GM19397 (cell line): Measurements from ENCODE around the gene CDC42EP3.

Experiments
- ATAC-seq: cut with Tn5 transposase; IDR thresholded peaks from one replicate; pipeline ENCODE4 v1.9.1; 2021; ENCODE audit warnings: mild to moderate bottlenecking, moderate library complexity; ENCODE audit not compliant: unreplicated experiment

Gene CDC42EP3

GRCh38 chr2:37656512-37657423 lies 14.7 kb downstream of the CDC42EP3 start:
- ATAC-seq = no peak

- peak; percentile 77 for ATAC-seq
Measured at GRCh38 chr2:37654932-37655841, 16.3 kb downstream of the CDC42EP3 start.

GRCh38 chr2:37654419-37654818 lies 17.0 kb downstream of the CDC42EP3 start:
- no peak for ATAC-seq

DNA sequence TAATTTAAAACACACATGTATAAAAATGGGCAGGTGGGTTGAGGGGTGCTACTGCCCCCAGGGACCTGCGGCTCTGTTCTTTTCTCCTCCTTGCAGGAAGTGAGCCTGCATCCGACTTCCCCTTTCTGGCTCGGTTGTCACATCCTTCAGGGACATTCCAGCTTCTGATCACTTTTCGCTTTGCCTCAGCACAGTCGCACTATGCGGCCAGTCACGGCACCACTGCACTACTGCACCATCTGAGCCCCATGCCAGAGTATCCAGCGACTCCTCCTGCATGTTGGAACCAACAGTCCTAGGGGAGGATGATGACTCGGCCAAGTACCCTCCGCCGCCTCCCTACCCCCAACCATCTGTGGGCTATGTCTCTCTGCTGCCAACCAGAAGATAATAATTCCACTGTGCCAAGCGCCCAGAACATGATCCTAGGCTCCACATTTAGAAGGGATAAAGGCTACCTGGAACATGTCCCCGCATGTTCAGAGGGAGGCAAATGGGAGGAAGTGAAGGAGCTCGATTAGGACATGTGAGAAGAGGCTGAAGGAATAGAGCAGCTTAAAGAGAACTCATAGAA lies 17.6 kb downstream of the CDC42EP3 start:
- peak; percentile 40 for ATAC-seq

DNA sequence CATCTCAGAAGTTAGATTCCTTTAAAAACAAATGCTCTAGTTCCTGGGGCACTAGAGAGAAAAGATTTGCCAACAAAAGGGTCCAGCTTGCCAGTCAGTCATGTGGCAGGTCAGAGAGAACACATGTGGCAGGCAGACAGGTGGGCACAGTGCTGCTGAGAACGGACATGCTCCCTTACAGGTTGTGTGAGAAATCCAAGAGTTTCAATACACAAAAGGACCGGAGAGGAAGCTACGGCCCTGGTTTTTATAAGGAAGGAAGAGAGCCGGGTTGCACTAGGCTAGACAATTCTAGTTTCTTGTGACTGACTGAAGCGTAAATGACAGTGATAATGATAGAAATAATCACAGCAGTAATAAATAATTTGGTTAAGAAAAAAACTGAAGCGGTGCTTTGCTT lies 18.3 kb downstream of the CDC42EP3 start:
- ATAC-seq = no peak

GRCh38 chr2:37652199-37652640 lies 19.2 kb downstream of the CDC42EP3 start:
- ATAC-seq = no peak

DNA sequence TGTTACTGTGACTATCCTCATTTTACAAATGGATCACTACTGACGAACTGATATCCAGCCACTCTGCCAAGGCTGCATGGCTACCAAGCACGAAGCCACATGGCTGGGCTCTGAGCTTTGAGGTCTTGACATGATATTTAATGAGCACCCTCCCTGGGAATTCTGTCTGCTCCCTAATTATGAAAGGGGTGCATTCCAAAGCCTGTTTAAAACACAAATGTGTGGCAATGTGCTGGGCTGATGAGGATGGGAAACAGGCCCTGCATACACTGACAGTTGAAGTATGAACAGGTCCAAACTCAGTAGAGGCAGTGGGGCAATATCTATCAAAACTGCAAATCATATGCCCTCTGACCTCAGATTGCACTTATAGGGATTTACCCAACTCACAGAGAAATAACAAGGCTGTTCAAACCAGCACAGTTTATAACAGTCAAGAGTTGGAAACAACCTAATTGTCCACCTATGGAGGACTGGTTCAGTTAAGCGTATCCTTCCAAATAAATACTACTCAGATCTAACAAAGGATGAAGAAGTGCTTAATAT lies 20.8 kb downstream of the CDC42EP3 start:
- ATAC-seq = no peak

DNA sequence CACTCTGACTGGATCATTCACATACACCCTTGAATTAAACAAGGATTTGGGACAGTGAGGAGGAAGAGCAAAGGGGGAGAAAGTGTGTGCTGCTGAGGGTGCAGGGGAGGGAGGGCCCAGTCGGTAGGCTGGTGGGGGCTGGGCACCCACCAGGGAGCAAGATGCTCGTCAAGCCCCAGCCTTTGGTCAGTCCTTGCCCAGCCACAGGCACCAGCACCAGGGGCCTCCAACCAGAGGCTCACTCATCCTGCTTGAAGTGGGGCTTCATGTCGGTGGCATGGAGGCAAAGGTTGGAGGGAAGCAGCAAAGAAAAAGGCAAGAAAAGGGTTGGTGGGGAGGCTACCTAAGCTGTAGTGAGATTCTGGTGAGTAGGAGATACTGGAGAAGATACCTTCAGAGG lies 21.9 kb downstream of the CDC42EP3 start:
- no peak for ATAC-seq

- ATAC-seq = no peak
Measured at GRCh38 chr2:37648331-37649011, 23.0 kb downstream of the CDC42EP3 start.

DNA sequence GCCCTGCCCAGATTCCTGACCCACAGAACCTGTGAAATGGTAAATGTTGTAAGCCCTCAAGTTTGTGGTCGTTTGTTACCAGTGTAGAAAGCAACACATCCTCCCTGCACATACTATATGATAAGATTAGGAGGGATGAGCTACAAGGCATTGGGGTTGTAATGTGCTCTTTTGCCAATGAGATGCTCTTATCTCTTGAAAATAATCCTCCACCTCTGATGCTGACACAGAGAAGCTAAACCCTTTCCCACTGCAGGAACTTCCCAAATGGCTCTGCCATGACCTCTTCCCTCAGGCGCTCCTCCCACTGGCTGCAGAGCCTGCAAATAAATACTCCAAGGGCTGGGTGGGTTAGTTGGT lies 23.5 kb downstream of the CDC42EP3 start:
- ATAC-seq = no peak

- no peak for ATAC-seq
Measured at GRCh38 chr2:37645836-37646235, 25.6 kb downstream of the CDC42EP3 start.

GRCh38 chr2:37645362-37645761 lies 26.1 kb downstream of the CDC42EP3 start:
- ATAC-seq = no peak

DNA sequence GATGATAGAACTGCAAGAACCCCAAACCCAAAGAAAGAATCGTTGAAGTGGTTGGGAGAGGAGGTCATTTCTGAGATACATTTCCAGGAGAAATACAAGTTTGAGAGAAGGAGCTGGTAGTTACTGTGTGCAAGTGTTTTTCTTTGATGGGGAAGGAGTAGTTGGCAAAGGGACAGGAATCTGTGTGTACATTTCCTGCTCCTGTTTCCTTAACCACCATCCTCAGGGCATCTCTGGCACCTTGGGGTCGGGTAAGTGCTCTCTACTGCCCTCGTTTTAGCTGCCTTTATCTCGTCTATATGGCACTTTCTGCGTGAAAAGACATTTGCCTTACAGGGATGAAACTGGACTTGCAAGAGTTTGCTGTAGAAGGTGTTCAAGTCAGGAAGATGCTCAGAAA lies 27.3 kb downstream of the CDC42EP3 start:
- ATAC-seq = no peak

GRCh38 chr2:37643730-37644078 lies 27.7 kb downstream of the CDC42EP3 start:
- no peak for ATAC-seq

GRCh38 chr2:37642907-37643729 lies 28.3 kb downstream of the CDC42EP3 start:
- ATAC-seq = no peak

DNA sequence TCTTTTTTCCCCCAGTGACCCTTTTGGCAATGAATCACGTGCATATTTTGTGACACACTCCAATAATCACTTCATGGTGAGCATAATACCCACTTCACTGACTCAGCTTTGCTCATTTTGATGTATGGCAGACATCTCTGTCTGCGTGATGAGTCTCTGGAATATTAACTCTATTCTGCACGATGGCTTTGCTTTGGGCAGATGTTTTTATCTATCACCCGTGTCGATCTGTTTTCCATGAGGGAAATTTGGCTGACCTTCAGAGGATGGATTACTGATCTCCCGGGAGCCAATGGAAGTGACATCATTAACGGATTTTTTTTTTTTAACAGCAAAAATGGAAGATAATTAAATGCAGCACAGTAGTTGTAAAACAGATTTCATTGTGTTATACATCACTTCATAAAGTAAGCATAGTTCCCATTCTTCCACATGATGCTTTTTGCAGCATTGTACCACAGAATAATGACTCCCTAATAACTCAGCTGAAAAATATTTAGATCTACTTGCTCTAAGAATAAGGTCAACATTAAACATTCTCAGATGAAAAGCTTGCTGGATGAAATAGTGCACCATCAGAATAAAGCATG lies 29.8 kb downstream of the CDC42EP3 start:
- ATAC-seq = no peak

GRCh38 chr2:37639631-37640030 lies 31.8 kb downstream of the CDC42EP3 start:
- ATAC-seq = no peak

- no peak for ATAC-seq
Measured at GRCh38 chr2:37638973-37639372, 32.5 kb downstream of the CDC42EP3 start.

- no peak for ATAC-seq
Measured at GRCh38 chr2:37637985-37638384, 33.5 kb downstream of the CDC42EP3 start.
